NCI-H446 (cell line): ENCODE measurements around the gene EGLN2.
"Not testable (repeated sequence)": the region's sequence is repeated elsewhere in the genome, so short reads cannot be mapped to it uniquely, and the experiment has no call there.

Experiments
- DNase-seq, 2 experiments: peaks; one replicate each; lab custom pipeline; 2025; lab: John Stamatoyannopoulos, UW

Gene EGLN2

GRCh38 chr19:40776932-40777644 is 21.9 kb upstream of the EGLN2 start:
- peak; percentile 94 for DNase-seq

- no peak for DNase-seq
These were observed 21.4 kb upstream of the EGLN2 start for GRCh38 chr19:40777645-40777936.

- peak; percentile 99 to 100 for DNase-seq
These were observed 20.9 kb upstream of the EGLN2 start, which contains the start of gene RAB4B for GRCh38 chr19:40777937-40778705. Gene RAB4B (plus strand): TSS chr19:40778247. CDS start chr19:40778376, 129 bp downstream.

GRCh38 chr19:40778706-40779284 is 20.2 kb upstream of the EGLN2 start:
- DNase-seq = no peak

GRCh38 chr19:40780582-40780981 is 18.4 kb upstream of the EGLN2 start:
- DNase-seq = no peak

GRCh38 chr19:40781140-40781539 is 17.9 kb upstream of the EGLN2 start:
- DNase-seq = no peak

GRCh38 chr19:40783711-40784110 is 15.3 kb upstream of the EGLN2 start:
- DNase-seq = no peak

- DNase-seq = not testable (repeated sequence)
These were observed 14.8 kb upstream of the EGLN2 start for GRCh38 chr19:40784146-40784545.

GRCh38 chr19:40785526-40785925 is 13.5 kb upstream of the EGLN2 start:
- no peak for DNase-seq

- no peak for DNase-seq
These were observed 12.6 kb upstream of the EGLN2 start for GRCh38 chr19:40786060-40787037.

- no peak for DNase-seq
These were observed 7.6 kb upstream of the EGLN2 start for GRCh38 chr19:40791349-40791748.

- no peak for DNase-seq
These were observed 7.0 kb upstream of the EGLN2 start for GRCh38 chr19:40791996-40792395.

GRCh38 chr19:40797166-40797962 is 1.6 kb upstream of the EGLN2 start:
- DNase-seq = no peak

- DNase-seq = peak in 1 of 2 experiments; percentile 36
These were observed 868 bp upstream of the EGLN2 start for GRCh38 chr19:40797963-40798682.

GRCh38 chr19:40799558-40800338 is 757 bp downstream of the EGLN2 start:
- peak in 1 of 2 experiments; percentile 33 for DNase-seq

- no peak for DNase-seq
These were observed 1.5 kb downstream of the EGLN2 start for GRCh38 chr19:40800339-40800996.

GRCh38 chr19:40800997-40801377 is 2.0 kb downstream of the EGLN2 start:
- DNase-seq = no peak

- DNase-seq = no peak
These were observed 2.7 kb downstream of the EGLN2 start for GRCh38 chr19:40801426-40802299.
